ENCODE data around the gene CFAP54.

DNA sequence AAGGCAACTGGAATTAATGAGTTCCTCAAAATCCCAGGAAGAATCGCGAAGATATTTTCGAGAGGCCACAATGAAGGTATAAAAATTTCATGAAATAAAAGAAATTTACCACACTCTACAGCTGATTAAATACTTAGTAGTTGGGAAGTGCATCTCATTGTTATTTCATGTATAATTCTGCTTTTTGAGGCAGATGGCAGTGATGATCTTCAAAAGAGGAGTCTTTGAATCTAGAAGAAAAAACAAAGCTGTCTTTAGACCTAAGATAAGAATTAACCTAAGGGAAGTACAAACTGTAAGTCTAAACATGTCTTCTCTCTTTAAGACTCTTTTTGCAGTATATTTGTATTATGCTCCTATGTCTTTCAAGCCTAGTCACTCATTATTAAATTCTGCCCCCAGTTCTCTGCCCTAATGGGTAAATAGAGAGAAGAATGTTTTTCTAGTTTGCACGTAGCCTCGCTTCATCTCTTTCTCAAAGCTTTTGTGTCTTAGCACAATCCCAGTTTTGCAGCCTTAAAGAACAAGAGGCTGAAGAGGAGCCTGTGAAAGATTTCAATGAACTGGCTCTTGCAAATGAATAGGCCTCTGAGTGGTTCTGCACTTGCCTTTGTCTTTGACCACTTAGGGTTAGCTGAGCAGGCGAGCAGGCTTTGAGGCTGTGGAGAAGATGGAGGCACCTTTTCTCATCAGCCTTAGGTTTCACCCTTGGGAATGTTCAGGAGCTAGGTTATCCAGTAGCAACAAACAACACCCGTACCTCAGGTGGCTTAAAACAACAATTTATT, 32.7 kb downstream of the CFAP54 start:
- TF ChIP-seq, protein P1, sequence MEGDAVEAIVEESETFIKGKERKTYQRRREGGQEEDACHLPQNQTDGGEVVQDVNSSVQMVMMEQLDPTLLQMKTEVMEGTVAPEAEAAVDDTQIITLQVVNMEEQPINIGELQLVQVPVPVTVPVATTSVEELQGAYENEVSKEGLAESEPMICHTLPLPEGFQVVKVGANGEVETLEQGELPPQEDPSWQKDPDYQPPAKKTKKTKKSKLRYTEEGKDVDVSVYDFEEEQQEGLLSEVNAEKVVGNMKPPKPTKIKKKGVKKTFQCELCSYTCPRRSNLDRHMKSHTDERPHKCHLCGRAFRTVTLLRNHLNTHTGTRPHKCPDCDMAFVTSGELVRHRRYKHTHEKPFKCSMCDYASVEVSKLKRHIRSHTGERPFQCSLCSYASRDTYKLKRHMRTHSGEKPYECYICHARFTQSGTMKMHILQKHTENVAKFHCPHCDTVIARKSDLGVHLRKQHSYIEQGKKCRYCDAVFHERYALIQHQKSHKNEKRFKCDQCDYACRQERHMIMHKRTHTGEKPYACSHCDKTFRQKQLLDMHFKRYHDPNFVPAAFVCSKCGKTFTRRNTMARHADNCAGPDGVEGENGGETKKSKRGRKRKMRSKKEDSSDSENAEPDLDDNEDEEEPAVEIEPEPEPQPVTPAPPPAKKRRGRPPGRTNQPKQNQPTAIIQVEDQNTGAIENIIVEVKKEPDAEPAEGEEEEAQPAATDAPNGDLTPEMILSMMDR (IDR thresholded peaks at IDR 0.05): no peak
- TF ChIP-seq POLR2AphosphoS5 (IDR thresholded peaks at IDR 0.05) (no peak), POLR2A (IDR thresholded peaks at IDR 0.05) (no peak)
